Chondrocyte (in vitro differentiated cells): Measurements from ENCODE around the gene DDHD1. TPM values are rescaled to one million over a fixed set of nuclear protein-coding genes. Genes with fewer than 3 reads are reported as not detected.
"Not testable (repeated sequence)": the region's sequence is repeated elsewhere in the genome, so short reads cannot be mapped to it uniquely, and the experiment has no call there.

Experiments used
- DNase-seq: peaks from one replicate; pipeline ENCODE4 v3.0.0; 2021; ENCODE audit warnings: mixed read lengths, low spot score
- H3K27ac Mint-ChIP-seq: one replicate; pipeline ENCODE4 v1.8.0; 2021; ENCODE audit warnings: mild to moderate bottlenecking, moderate library complexity, mixed read lengths; ENCODE audit not compliant: unreplicated experiment
- H3K27me3 Mint-ChIP-seq: 2 replicates; pipeline ENCODE4 v1.8.0; 2021; ENCODE audit warnings: low read depth, mixed read lengths
- H3K36me3 Mint-ChIP-seq: 2 replicates; pipeline ENCODE4 v1.8.0; 2021; ENCODE audit warnings: low read depth, mixed read lengths
- H3K4me1 Mint-ChIP-seq: 2 replicates; pipeline ENCODE4 v1.8.0; 2021; ENCODE audit warnings: low read depth, mild to moderate bottlenecking, mixed read lengths
- H3K4me3 Mint-ChIP-seq: one replicate; pipeline ENCODE4 v1.8.0; 2021; ENCODE audit warnings: mild to moderate bottlenecking, moderate library complexity, mixed read lengths; ENCODE audit not compliant: unreplicated experiment
- H3K9me3 Mint-ChIP-seq: 2 replicates; pipeline ENCODE4 v1.8.0; 2021; ENCODE audit warnings: low read depth, mixed read lengths
- total RNA-seq: library from RNA; stranded (reverse); gene quantifications from 3 replicates; pipeline ENCODE4 v1.2.1, GENCODE V29; 2021
- TF ChIP-seq, protein P1 (sequence below): fragments of 200-600 bp; sonication (generic); IDR thresholded peaks from 2 replicates; pipeline ENCODE4 v1.5.0; 2021; ENCODE audit warnings: antibody characterized with exemption, mild to moderate bottlenecking, moderate library complexity

Gene DDHD1
- total RNA-seq, 1 donor from 2014 or later = 12.9 TPM

- peaks cover 2% of the 10 kb centered on the region for H3K4me1 Mint-ChIP-seq
- H3K9me3 Mint-ChIP-seq = no peaks in the 10 kb centered on the region
- H3K36me3 Mint-ChIP-seq = no peaks in the 10 kb centered on the region
- no peak for DNase-seq
- TF ChIP-seq, protein P1, sequence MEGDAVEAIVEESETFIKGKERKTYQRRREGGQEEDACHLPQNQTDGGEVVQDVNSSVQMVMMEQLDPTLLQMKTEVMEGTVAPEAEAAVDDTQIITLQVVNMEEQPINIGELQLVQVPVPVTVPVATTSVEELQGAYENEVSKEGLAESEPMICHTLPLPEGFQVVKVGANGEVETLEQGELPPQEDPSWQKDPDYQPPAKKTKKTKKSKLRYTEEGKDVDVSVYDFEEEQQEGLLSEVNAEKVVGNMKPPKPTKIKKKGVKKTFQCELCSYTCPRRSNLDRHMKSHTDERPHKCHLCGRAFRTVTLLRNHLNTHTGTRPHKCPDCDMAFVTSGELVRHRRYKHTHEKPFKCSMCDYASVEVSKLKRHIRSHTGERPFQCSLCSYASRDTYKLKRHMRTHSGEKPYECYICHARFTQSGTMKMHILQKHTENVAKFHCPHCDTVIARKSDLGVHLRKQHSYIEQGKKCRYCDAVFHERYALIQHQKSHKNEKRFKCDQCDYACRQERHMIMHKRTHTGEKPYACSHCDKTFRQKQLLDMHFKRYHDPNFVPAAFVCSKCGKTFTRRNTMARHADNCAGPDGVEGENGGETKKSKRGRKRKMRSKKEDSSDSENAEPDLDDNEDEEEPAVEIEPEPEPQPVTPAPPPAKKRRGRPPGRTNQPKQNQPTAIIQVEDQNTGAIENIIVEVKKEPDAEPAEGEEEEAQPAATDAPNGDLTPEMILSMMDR = no peak
- no peaks in the 10 kb centered on the region for H3K27me3 Mint-ChIP-seq
- no peak overlapping the region for H3K4me3 Mint-ChIP-seq
- no peak overlapping the region for H3K27ac Mint-ChIP-seq
Observed at GRCh38 chr14:53128303-53129028, 24.7 kb downstream of the DDHD1 start.

DNA sequence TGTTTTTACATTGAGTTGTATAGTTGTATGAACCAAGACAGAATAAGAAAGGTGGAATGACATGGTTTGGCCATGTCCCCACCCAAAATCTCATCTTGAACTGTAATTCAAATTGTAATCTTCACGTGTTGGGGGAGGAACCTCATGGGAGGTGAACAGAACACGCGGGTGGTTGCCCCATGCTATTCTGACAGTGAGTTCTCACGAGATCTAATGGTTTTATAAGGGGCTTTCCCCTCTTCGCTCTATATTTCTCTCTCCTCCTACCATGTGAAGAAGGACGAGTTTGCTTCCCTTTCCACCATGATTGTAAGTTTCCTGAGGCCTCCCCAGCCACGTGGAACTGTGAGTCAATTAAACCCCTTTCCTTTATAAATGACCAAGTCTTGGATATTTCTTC, 25.3 kb downstream of the DDHD1 start:
- Mint-ChIP-seq H3K27me3 (no peaks in the 10 kb centered on the region), H3K27ac (no peak overlapping the region), H3K4me3 (no peak overlapping the region), H3K36me3 (no peaks in the 10 kb centered on the region), H3K9me3 (no peaks in the 10 kb centered on the region), H3K4me1 (peaks cover 2% of the 10 kb centered on the region)
- DNase-seq = no peak
- TF ChIP-seq, protein P1 = no peak

DNA sequence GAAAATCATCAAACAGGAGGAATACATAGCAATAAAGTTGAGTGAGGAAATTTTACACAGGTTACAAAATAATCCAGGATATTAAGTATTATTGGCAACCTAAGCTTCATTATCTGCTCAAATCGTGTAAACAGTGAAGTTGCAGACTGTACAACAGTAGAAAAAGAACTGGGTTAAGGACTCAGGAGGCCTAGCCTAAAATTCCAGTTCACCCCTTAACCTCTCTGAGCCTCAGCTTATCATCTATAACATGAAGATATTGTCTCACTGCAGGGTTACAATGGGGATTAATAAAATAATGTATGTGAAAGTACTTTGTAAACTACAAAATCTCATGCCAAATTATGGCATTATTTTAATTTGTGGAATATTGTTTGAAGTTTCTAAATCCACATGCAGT, 26.0 kb downstream of the DDHD1 start:
- H3K27ac Mint-ChIP-seq = no peak overlapping the region
- H3K9me3 Mint-ChIP-seq = no peaks in the 10 kb centered on the region
- H3K36me3 Mint-ChIP-seq = no peaks in the 10 kb centered on the region
- no peak overlapping the region for H3K4me3 Mint-ChIP-seq
- TF ChIP-seq, protein P1 = no peak
- no peak for DNase-seq
- no peaks in the 10 kb centered on the region for H3K27me3 Mint-ChIP-seq
- H3K4me1 Mint-ChIP-seq = peaks cover 2% of the 10 kb centered on the region

DNA sequence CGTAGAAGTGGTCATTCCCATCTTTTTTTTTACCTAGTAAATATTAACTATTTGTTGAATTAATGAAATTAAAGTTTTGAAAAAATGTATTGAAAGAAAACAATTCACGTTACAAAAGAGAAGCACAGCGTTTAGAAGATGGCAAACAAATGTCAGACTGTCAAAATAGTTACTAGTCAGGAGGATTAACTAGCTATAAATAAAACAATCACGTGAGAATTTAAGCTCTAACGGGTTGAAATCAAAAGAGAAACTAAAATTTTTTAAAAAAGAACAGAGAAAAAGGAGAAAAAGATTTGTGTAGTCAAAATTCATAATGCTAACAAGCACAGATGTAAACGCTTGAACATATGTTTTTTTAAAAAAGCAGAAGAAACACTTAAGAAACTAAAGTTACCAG, 26.4 kb downstream of the DDHD1 start:
- Mint-ChIP-seq H3K9me3 (no peaks in the 10 kb centered on the region), H3K4me3 (no peak overlapping the region), H3K4me1 (peaks cover 2% of the 10 kb centered on the region), H3K27me3 (no peaks in the 10 kb centered on the region), H3K36me3 (no peaks in the 10 kb centered on the region), H3K27ac (no peak overlapping the region)
- DNase-seq = no peak
- TF ChIP-seq, protein P1 = no peak

DNA sequence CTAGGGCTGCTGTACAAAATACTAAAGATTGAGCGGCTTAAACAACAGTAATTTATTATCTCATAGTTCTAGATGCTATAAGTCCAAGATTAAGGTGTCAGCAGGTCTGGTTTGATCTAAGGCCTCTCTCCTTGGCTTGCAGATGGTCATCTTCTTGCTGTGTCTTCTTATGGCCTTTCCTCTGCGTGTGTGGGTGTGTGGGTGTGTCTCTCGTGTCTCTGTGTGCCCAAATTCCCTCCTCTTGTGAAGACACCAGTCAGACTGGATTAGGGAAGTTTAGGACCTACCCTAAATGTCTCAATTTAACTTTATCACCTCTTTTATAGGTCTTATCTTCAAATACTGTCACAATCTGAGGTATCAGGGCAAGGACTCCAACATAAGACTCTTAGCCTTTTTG, 28.3 kb downstream of the DDHD1 start:
- DNase-seq = no peak
- H3K4me1 Mint-ChIP-seq = peaks cover 2% of the 10 kb centered on the region
- no peaks in the 10 kb centered on the region for H3K27me3 Mint-ChIP-seq
- TF ChIP-seq, protein P1 = no peak
- H3K4me3 Mint-ChIP-seq = no peak overlapping the region
- H3K36me3 Mint-ChIP-seq = peaks cover 1% of the 10 kb centered on the region
- H3K9me3 Mint-ChIP-seq = peaks cover 8% of the 10 kb centered on the region
- H3K27ac Mint-ChIP-seq = no peak overlapping the region

DNA sequence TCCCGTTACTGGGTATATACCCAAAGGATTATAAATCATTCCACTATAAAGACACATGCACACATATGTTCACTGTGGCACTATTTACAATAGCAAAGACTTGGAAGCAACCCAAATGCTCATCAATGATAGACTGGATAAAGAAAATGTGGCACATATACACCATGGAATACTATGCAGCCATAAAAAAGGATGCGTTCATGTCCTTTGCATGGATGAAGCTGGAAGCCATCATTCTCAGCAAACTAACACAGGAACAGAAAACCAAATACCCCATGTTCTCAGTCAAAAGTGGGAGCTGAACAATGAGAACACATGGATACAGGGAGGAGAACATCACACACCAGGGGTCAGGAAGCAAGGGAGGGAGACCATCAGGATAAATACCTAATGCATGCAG, 31.7 kb downstream of the DDHD1 start:
- not testable (repeated sequence) for H3K27me3 Mint-ChIP-seq, H3K4me3 Mint-ChIP-seq, H3K36me3 Mint-ChIP-seq, H3K4me1 Mint-ChIP-seq, DNase-seq, H3K27ac Mint-ChIP-seq
- peaks cover 13% of the 10 kb centered on the region for H3K9me3 Mint-ChIP-seq

GRCh38 chr14:53117479-53117878, 35.6 kb downstream of the DDHD1 start:
- H3K36me3 Mint-ChIP-seq, H3K27me3 Mint-ChIP-seq, H3K4me1 Mint-ChIP-seq, H3K4me3 Mint-ChIP-seq, H3K27ac Mint-ChIP-seq, DNase-seq: not testable (repeated sequence)
- peaks cover 28% of the 10 kb centered on the region for H3K9me3 Mint-ChIP-seq
